HUES48 (cell line): ENCODE measurements around the gene TRAF7.
A peak's percentile ranks its signal among the peaks of the same experiment; 100 is the strongest.
"Not testable (repeated sequence)": the region's sequence is repeated elsewhere in the genome, so short reads cannot be mapped to it uniquely, and the experiment has no call there.

Experiments
- H3K27ac ChIP-seq: one replicate; pipeline ENCODE4 v1.7.0; 2013; ENCODE audit warnings: low read depth, low read length, inconsistent platforms
- H3K27me3 ChIP-seq: 2 replicates; pipeline ENCODE4 v1.6.1; 2013; ENCODE audit warnings: mild to moderate bottlenecking, low read length; ENCODE audit not compliant: control insufficient read depth, insufficient read depth
- H3K36me3 ChIP-seq: 2 replicates; pipeline ENCODE4 v1.6.1; 2013; ENCODE audit warnings: low read length; ENCODE audit not compliant: control insufficient read depth, insufficient read depth
- H3K4me1 ChIP-seq: 2 replicates; pipeline ENCODE4 v1.6.1; 2013; ENCODE audit warnings: mild to moderate bottlenecking, low read length; ENCODE audit not compliant: control insufficient read depth, insufficient read depth
- H3K4me3 ChIP-seq: 2 replicates; pipeline ENCODE4 v1.5.1; 2013; ENCODE audit warnings: mild to moderate bottlenecking, low read depth, low read length
- H3K9ac ChIP-seq: 2 replicates; pipeline ENCODE4 v1.6.1; 2013; ENCODE audit warnings: mild to moderate bottlenecking, low read depth, low read length, moderate library complexity
- H3K9me3 ChIP-seq: 2 replicates; pipeline ENCODE4 v1.6.1; 2013; ENCODE audit warnings: low read length; ENCODE audit not compliant: control insufficient read depth, insufficient read depth

TRAF7 gene

DNA sequence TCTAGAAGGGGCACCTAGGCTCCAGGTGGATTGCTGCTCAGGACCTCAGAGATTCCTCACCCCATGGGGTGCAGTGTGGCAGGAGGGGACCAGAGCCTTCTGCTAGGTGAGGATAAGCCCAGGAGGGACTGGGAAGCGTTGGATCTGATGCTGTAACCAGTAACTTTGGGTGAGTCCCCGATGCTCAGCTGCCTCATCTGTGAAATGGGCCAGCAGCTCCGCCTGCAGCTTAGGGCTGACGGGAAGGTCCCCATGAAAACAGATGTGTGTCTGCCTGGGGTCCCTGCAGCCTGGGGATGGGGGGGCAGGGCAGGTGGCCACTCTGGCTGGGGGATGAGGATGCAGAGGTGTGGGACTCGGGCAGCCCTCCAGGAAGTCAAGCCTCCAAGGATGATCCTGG is 43.5 kb downstream of the TRAF7 start:
- Histone ChIP-seq H3K9ac (no peak overlapping the region), H3K9me3 (no peaks in the 10 kb centered on the region), H3K27ac (no peak overlapping the region), H3K36me3 (no peaks in the 10 kb centered on the region), H3K4me3 (no peak overlapping the region), H3K27me3 (peaks cover 42% of the 10 kb centered on the region), H3K4me1 (no peaks in the 10 kb centered on the region)

DNA sequence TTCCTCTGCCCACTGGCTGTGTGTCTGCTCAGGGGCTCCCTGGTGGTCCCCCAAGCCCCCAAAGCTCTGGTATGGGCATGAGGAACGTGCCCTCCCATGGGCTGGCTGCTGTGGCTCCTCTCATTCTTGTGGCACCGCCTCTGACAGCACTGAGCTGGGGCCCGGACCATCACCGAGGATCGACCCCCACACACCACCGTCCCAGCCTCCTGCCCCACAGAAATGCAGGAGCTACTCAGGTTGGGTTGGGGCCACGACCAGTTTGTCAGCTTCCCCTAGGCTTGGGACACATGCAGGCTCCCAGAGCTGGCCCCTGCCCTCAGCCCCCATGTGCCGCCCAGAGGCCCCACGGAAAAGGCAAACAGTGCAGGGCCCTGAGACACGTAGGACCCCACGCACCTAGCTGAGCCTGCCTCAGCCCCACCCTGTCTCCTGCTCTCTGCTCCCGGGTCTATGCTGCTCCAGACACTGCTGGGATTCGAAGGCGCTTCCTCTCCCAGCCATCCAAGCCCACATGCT is 44.1 kb downstream of the TRAF7 start:
- Histone ChIP-seq H3K27me3 (peaks cover 42% of the 10 kb centered on the region), H3K4me3 (no peak overlapping the region), H3K36me3 (no peaks in the 10 kb centered on the region), H3K27ac (no peak overlapping the region), H3K4me1 (no peaks in the 10 kb centered on the region), H3K9me3 (no peaks in the 10 kb centered on the region), H3K9ac (no peak overlapping the region)

DNA sequence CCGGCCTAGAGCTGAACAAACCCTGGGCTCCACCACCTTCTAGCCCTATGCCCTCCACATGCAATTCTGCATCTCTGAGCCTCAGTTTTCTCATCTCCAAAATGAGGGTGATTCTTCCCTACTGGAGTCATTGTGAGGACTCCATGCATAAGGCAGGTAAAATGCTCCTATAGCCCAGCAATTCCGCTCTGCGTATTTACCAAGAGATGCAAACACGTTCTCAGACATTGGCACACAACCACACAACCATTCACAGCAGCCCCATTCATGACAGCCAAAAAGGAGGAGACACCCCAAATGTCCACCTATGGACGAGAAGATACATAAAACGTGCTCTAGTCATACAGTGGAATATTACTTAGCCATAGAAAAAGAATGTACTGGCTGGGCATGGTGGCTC is 44.7 kb downstream of the TRAF7 start:
- no peak overlapping the region for H3K9ac ChIP-seq
- H3K4me1 ChIP-seq, result no peaks in the 10 kb centered on the region
- H3K4me3 ChIP-seq, result no peak overlapping the region
- peaks cover 38% of the 10 kb centered on the region for H3K27me3 ChIP-seq
- H3K9me3 ChIP-seq, result no peaks in the 10 kb centered on the region
- H3K27ac ChIP-seq, result no peak overlapping the region
- no peaks in the 10 kb centered on the region for H3K36me3 ChIP-seq

DNA sequence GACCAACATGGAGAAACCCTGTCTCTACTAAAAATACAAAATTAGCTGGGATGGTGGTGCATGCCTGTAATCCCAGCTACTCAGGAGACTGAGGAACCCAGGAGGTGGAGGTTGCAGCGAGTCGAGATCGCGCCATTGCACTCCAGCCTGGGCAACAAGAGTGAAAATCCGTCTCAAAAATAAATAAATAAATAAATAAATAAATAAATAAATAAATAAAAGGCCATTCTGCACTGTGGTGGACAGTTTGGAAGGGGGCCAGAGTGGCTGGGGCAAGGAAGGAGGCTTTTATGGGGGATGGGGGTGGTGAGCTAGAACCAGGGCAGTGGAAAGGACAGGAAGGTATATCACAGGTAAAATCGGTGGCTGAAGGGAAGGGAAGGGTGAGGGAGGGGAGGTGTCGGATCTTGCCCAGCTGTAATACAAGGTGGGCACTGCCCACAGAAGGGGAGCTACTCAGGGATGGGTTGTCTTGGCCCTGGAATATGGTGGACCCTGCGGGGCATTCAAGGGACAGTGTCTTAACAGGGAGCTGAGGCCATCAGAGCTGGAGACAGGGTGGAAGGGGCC is 47.6 kb downstream of the TRAF7 start:
- not testable (repeated sequence) for H3K27ac ChIP-seq, H3K4me3 ChIP-seq, H3K9ac ChIP-seq, H3K9me3 ChIP-seq, H3K4me1 ChIP-seq
- peaks cover 19% of the 10 kb centered on the region for H3K36me3 ChIP-seq
- peaks cover 17% of the 10 kb centered on the region for H3K27me3 ChIP-seq

DNA sequence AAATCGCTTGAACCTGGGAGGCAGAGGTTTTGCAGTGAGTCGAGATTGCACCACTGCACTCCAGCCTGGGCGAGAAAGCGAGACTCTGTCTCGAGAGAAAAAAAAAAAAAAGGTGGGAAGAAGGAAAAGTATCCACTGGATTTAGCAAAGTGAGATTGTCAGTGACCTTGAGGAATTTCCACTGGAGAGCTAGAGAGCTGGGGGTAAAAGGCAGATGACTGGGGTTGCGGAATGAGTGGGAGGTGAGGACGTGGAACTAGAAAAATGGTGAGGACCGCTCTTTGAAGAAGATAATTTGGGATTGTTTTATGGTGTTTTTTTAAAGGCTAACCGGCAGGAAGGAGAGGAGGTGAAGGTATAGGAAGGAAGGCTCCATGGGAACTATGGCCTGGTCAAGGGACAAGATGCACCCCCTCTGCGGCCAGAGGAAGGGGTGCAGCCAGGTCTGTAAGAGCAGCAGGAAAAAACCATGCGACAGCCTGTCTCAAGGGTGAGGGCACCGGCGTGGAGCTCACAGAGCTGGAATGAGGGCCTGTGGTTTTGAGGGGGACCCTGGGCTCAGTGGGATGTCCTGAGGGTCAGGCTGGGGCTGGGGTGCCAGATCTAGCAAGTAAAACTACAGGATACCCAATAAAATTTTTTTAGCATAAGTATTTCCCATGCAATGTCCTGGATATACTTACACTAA is 49.0 kb downstream of the TRAF7 start:
- Histone ChIP-seq H3K9ac (peak overlapping the region; percentile 47; the same call in 1 of the 2 replicates), H3K4me3 (peak overlapping the region; percentile 87), H3K4me1 (no peaks in the 10 kb centered on the region), H3K36me3 (peaks cover 31% of the 10 kb centered on the region), H3K27ac (no peak overlapping the region), H3K9me3 (no peaks in the 10 kb centered on the region), H3K27me3 (peaks cover 5% of the 10 kb centered on the region)

DNA sequence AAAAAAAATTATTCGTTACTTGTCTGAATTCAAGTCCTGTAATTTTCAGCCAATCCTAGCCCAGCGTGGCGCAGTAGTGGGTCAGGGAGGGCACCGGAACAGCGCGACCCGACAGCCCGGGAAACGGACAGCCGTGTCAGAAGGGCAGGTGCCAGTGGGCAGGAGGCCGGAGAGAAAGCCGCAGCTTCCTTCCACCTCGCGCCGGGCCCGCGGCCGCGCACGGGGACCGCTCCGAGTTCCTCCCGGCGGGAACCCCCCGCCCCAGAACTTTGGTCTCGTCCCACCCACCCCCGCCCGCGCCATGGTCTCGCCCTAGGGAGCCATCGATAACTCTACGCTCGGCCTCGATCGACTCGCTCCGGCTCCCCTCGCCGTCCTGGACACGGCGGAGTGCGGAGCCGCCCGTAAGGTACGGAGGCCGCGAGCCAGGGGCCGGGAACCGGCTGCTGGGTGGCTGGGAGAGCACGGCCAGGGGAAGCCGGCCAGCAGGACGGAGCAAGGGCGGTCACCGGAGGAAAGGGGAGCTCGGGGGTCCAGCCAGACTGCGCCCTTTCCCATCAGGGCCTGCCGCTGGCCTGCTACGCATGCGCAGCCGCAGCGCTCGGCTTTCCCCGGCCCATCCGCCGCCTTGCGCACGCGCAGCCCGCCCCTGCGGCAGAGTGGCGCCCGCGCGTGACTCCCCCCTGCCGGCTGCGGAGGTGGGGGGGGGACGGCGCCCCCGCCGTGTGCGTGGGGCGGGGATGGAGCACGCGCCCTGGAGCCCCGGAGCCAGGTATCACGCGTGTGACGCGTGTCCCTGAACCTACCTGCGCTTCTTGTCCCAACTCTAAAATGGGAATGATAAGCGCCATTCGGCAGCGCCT is 49.8 kb downstream of the TRAF7 start, which contains the start of gene MLST8:
Gene MLST8, plus strand, starts transcription at position 351 of the 863 bp plus-strand sequence. CDS start 632 bp downstream, outside the sequence.
- peak within 1 kb of the TSS; percentile 86 for H3K9ac ChIP-seq
- peak within 1 kb of the TSS; percentile 87 for H3K4me3 ChIP-seq
- H3K27ac ChIP-seq, result peak within 1 kb of the TSS; percentile 94
- H3K9me3 ChIP-seq, result no peaks in the 10 kb centered on the region
- peaks cover 3% of the 10 kb centered on the region for H3K27me3 ChIP-seq
- H3K4me1 ChIP-seq, result no peaks in the 10 kb centered on the region
- peaks cover 31% of the 10 kb centered on the region for H3K36me3 ChIP-seq

DNA sequence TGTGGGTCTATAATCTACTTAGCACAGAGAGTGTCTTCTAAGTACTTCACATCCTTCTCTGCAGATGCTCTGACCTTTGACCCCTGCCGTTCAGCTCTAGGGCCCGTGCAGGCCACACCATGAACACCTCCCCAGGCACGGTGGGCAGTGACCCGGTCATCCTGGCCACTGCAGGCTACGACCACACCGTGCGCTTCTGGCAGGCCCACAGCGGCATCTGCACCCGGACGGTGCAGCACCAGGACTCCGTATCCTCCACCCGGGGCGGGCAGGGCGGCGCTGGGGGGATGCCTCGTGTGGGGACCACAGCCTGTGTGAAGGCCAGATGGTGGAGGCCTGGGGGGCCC is 50.4 kb downstream of the TRAF7 start:
- peak overlapping the region; percentile 94 for H3K27ac ChIP-seq
- no peaks in the 10 kb centered on the region for H3K9me3 ChIP-seq
- H3K4me1 ChIP-seq, result no peaks in the 10 kb centered on the region
- H3K4me3 ChIP-seq, result peak overlapping the region; percentile 87
- peak overlapping the region; percentile 86 for H3K9ac ChIP-seq
- peaks cover 31% of the 10 kb centered on the region for H3K36me3 ChIP-seq
- no peaks in the 10 kb centered on the region for H3K27me3 ChIP-seq

DNA sequence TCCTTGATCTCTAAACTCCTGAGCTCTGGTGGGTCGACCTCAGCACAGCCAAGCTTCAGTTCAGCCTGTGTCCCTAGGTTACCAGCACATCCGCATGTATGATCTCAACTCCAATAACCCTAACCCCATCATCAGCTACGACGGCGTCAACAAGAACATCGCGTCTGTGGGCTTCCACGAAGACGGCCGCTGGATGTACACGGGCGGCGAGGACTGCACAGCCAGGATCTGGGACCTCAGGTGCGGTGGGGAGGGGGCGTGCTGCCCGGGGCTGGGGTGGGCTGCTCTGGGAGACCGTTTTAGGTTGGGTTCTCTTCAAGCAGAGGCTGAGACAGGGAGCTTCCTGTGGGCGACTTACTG is 50.8 kb downstream of the TRAF7 start:
- Histone ChIP-seq H3K36me3 (peaks cover 31% of the 10 kb centered on the region), H3K4me1 (no peaks in the 10 kb centered on the region), H3K9ac (no peak overlapping the region), H3K27me3 (no peaks in the 10 kb centered on the region), H3K9me3 (no peaks in the 10 kb centered on the region), H3K4me3 (peak overlapping the region; percentile 87), H3K27ac (no peak overlapping the region)

DNA sequence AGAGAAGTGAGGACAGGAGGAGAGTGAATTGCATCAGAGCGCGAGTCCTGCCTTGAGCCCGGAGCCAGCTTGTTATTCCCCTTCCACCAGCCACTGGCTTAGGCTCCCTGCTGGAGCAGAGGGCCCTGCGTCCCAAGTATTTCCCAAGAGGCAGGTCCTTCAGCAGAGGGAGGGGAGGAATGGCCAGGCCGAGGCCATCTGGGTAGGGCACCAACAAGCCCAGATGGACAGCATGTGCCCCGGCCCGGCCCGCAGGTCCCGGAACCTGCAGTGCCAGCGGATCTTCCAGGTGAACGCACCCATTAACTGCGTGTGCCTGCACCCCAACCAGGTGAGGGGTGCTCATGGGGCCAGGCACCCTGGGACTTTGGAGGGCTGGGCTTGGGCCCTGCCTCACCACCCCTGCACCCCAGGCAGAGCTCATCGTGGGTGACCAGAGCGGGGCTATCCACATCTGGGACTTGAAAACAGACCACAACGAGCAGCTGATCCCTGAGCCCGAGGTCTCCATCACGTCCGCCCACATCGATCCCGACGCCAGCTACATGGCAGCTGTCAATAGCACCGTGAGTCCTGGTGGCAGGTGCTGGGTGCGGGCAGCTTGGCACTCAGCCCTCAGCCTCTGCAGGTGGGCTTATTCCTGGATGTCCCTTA is 51.3 kb downstream of the TRAF7 start:
- Histone ChIP-seq H3K4me3 (no peak overlapping the region), H3K36me3 (peaks cover 31% of the 10 kb centered on the region), H3K9ac (no peak overlapping the region), H3K27ac (no peak overlapping the region), H3K9me3 (no peaks in the 10 kb centered on the region), H3K27me3 (no peaks in the 10 kb centered on the region), H3K4me1 (no peaks in the 10 kb centered on the region)

DNA sequence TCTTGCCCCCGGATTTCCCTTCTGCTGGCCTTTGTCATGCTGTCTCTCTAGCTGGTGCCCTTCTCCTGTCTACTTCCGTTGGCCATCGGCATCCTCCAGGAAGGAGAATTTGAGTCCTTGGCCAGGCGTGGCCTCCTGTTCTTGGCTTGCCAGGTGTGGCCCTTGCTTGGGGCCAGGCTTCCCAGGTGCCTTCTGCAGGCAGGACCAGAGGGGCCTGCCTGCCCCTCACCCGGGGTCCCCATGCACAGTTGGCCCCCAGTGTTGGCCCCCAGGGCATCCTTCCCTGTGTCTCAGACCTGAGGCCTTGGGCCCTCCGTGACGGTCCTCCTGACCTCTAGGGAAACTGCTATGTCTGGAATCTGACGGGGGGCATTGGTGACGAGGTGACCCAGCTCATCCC is 52.3 kb downstream of the TRAF7 start:
- Histone ChIP-seq H3K9ac (no peak overlapping the region), H3K36me3 (peaks cover 41% of the 10 kb centered on the region), H3K4me1 (0 out of 2 replicates have a peak, but pooled peaks cover under 1% of the 10 kb centered on the region), H3K4me3 (no peak overlapping the region), H3K27ac (no peak overlapping the region), H3K9me3 (no peaks in the 10 kb centered on the region), H3K27me3 (no peaks in the 10 kb centered on the region)
